HEK293 (cell line): ENCODE results near the gene PAX7.

Source experiments
- CTCF ChIA-PET: fragments of 350-600 bp; formaldehyde crosslinking; extraction: SDS; loops from one replicate; lab custom pipeline; 2021; ENCODE audit warnings: antibody characterized with exemption; lab: Yijun Ruan, JAX
- POLR2A ChIA-PET: fragments of 300-600 bp; formaldehyde crosslinking; extraction: SDS; loops from one replicate; lab custom pipeline; 2020; ENCODE audit warnings: antibody characterized with exemption, inconsistent platforms; lab: Yijun Ruan, JAX
- H3K27ac ChIP-seq: fragments of 200-500 bp; sonication (Bioruptor generic); 2 replicates; pipeline ENCODE4 v1.5.1; 2014; ENCODE audit warnings: low read depth, low read length, control low read depth, inconsistent platforms; ENCODE audit errors: extremely low read depth
- H3K36me3 ChIP-seq, 2 experiments: fragments of 200-500 bp in 1 of 2; sonication (Bioruptor generic) in 1 of 2; 1 replicate in 1 of 2; 2 replicates in 1 of 2; pipeline ENCODE4 v1.5.1; 2014 to 2017; ENCODE audit warnings: inconsistent platforms in 2 of 2, low read length in 2 of 2; ENCODE audit not compliant: control insufficient read depth in 2 of 2, insufficient read depth in 1 of 2
- H3K4me1 ChIP-seq: fragments of 200-500 bp; sonication (Bioruptor generic); 2 replicates; pipeline ENCODE4 v1.5.1; 2014; ENCODE audit warnings: mild to moderate bottlenecking, low read length, inconsistent platforms; ENCODE audit not compliant: control insufficient read depth, insufficient read depth
- H3K4me3 ChIP-seq: 2 replicates; pipeline ENCODE4 v1.5.1; 2011; ENCODE audit warnings: low read depth, mild to moderate bottlenecking, control low read depth, low read length, moderate library complexity
- H3K9me3 ChIP-seq: fragments of 200-500 bp; sonication (Bioruptor generic); 2 replicates; pipeline ENCODE4 v1.5.1; 2014; ENCODE audit warnings: low read depth, low read length, inconsistent platforms; ENCODE audit not compliant: control insufficient read depth, insufficient read depth
- KLF7 ChIP-seq: fragments of 450-650 bp; formaldehyde crosslinking; IDR thresholded peaks from 2 replicates; pipeline ENCODE4 v1.5.1; 2016; ENCODE audit warnings: missing biosample characterization, missing genetic modification characterization, borderline replicate concordance
- SP7 ChIP-seq: fragments of 450-650 bp; formaldehyde crosslinking; IDR thresholded peaks from 2 replicates; pipeline ENCODE4 v1.5.1; 2016; ENCODE audit warnings: missing biosample characterization, missing genetic modification characterization
- WT1 ChIP-seq: fragments of 450-650 bp; formaldehyde crosslinking; IDR thresholded peaks from 2 replicates; pipeline ENCODE4 v1.5.1; 2016; ENCODE audit warnings: missing biosample characterization, missing genetic modification characterization
- ZBTB7A ChIP-seq: fragments of 450-650 bp; formaldehyde crosslinking; IDR thresholded peaks from 2 replicates; pipeline ENCODE4 v1.5.1; 2016; ENCODE audit warnings: low read depth, missing biosample characterization, missing genetic modification characterization
- ZBTB8A ChIP-seq: fragments of 450-650 bp; formaldehyde crosslinking; IDR thresholded peaks from 2 replicates; pipeline ENCODE4 v1.5.1; 2016; ENCODE audit warnings: missing biosample characterization, missing genetic modification characterization
- ZFP69B ChIP-seq: fragments of 450-650 bp; formaldehyde crosslinking; IDR thresholded peaks from 2 replicates; pipeline ENCODE4 v1.5.1; 2016; ENCODE audit warnings: missing biosample characterization, missing genetic modification characterization
- ZNF146 ChIP-seq: fragments of 450-650 bp; formaldehyde crosslinking; IDR thresholded peaks from 2 replicates; pipeline ENCODE4 v1.5.1; 2016; ENCODE audit warnings: missing biosample characterization, missing genetic modification characterization
- ZNF2 ChIP-seq: fragments of 450-650 bp; formaldehyde crosslinking; IDR thresholded peaks from 2 replicates; pipeline ENCODE4 v1.5.1; 2016; ENCODE audit warnings: missing biosample characterization, missing genetic modification characterization
- ZNF214 ChIP-seq: fragments of 450-650 bp; formaldehyde crosslinking; IDR thresholded peaks from 2 replicates; pipeline ENCODE4 v1.5.1; 2017; ENCODE audit warnings: missing biosample characterization, mild to moderate bottlenecking, missing genetic modification characterization, borderline replicate concordance
- ZNF239 ChIP-seq: fragments of 450-650 bp; formaldehyde crosslinking; IDR thresholded peaks from 2 replicates; pipeline ENCODE4 v1.5.1; 2016; ENCODE audit warnings: missing biosample characterization, missing genetic modification characterization
- ZNF274 ChIP-seq, 2 experiments: fragments of 200-500 bp in 1 of 2; fragments of 450-650 bp in 1 of 2; sonication (Bioruptor generic) in 1 of 2; formaldehyde crosslinking in 1 of 2; IDR thresholded peaks; 2 replicates each; pipeline versions ENCODE4 v1.5.1 to v1.6.1; 2014 to 2016; ENCODE audit warnings: borderline replicate concordance in 1 of 2, inconsistent platforms in 1 of 2, low read length in 1 of 2, missing biosample characterization in 1 of 2, missing genetic modification characterization in 1 of 2
- ZNF311 ChIP-seq: fragments of 450-650 bp; formaldehyde crosslinking; IDR thresholded peaks from 2 replicates; pipeline ENCODE4 v1.5.1; 2017; ENCODE audit warnings: missing biosample characterization, missing genetic modification characterization, borderline replicate concordance
- ZNF350 ChIP-seq: fragments of 450-650 bp; formaldehyde crosslinking; IDR thresholded peaks from 2 replicates; pipeline ENCODE4 v1.5.0; 2017; ENCODE audit warnings: missing biosample characterization, mild to moderate bottlenecking, missing genetic modification characterization
- ZNF391 ChIP-seq: fragments of 450-650 bp; formaldehyde crosslinking; IDR thresholded peaks from 2 replicates; pipeline ENCODE4 v1.5.1; 2016; ENCODE audit warnings: low read depth, missing biosample characterization, missing genetic modification characterization, borderline replicate concordance
- ZNF394 ChIP-seq: fragments of 450-650 bp; formaldehyde crosslinking; IDR thresholded peaks from 2 replicates; pipeline ENCODE4 v1.5.1; 2016; ENCODE audit warnings: missing biosample characterization, missing genetic modification characterization, mild to moderate bottlenecking, moderate library complexity, borderline replicate concordance
- ZNF404 ChIP-seq: fragments of 450-650 bp; formaldehyde crosslinking; IDR thresholded peaks from 2 replicates; pipeline ENCODE4 v1.5.1; 2017; ENCODE audit warnings: missing biosample characterization, missing genetic modification characterization
- ZNF473 ChIP-seq: fragments of 450-650 bp; formaldehyde crosslinking; IDR thresholded peaks from 2 replicates; pipeline ENCODE4 v1.5.1; 2017; ENCODE audit warnings: missing biosample characterization, missing genetic modification characterization
- ZNF555 ChIP-seq: fragments of 450-650 bp; formaldehyde crosslinking; conservative IDR thresholded peaks from 2 replicates; pipeline ENCODE4 v1.5.1; 2017; ENCODE audit warnings: missing biosample characterization, mild to moderate bottlenecking, missing genetic modification characterization, inconsistent platforms
- ZNF558 ChIP-seq: fragments of 450-650 bp; formaldehyde crosslinking; IDR thresholded peaks from 2 replicates; pipeline ENCODE4 v1.5.1; 2016; ENCODE audit warnings: missing biosample characterization, missing genetic modification characterization
- ZNF560 ChIP-seq: fragments of 450-650 bp; formaldehyde crosslinking; IDR thresholded peaks from 2 replicates; pipeline ENCODE4 v1.5.1; 2017; ENCODE audit warnings: missing biosample characterization, missing genetic modification characterization, borderline replicate concordance
- ZNF596 ChIP-seq: fragments of 450-650 bp; IDR thresholded peaks from 2 replicates; pipeline ENCODE4 v1.5.0; 2018; ENCODE audit warnings: missing biosample characterization, mild to moderate bottlenecking, missing genetic modification characterization, moderate library complexity
- ZNF610 ChIP-seq: fragments of 450-650 bp; formaldehyde crosslinking; IDR thresholded peaks from 2 replicates; pipeline ENCODE4 v1.5.1; 2016; ENCODE audit warnings: missing biosample characterization, missing genetic modification characterization, borderline replicate concordance
- ZNF621 ChIP-seq: fragments of 450-650 bp; formaldehyde crosslinking; IDR thresholded peaks from 2 replicates; pipeline ENCODE4 v1.5.1; 2017; ENCODE audit warnings: missing biosample characterization, missing genetic modification characterization
- ZNF785 ChIP-seq: fragments of 450-650 bp; formaldehyde crosslinking; IDR thresholded peaks from 2 replicates; pipeline ENCODE4 v1.5.1; 2016; ENCODE audit warnings: missing biosample characterization, missing genetic modification characterization
- ZNF792 ChIP-seq: fragments of 450-650 bp; formaldehyde crosslinking; IDR thresholded peaks from 2 replicates; pipeline ENCODE4 v1.5.1; 2016; ENCODE audit warnings: missing biosample characterization, missing genetic modification characterization
- TF ChIP-seq, protein P1 (sequence below): IDR thresholded peaks from 2 replicates; pipeline ENCODE4 v1.6.1; 2011; ENCODE audit warnings: mild to moderate bottlenecking, low read depth, low read length, borderline replicate concordance

PAX7 gene

DNA sequence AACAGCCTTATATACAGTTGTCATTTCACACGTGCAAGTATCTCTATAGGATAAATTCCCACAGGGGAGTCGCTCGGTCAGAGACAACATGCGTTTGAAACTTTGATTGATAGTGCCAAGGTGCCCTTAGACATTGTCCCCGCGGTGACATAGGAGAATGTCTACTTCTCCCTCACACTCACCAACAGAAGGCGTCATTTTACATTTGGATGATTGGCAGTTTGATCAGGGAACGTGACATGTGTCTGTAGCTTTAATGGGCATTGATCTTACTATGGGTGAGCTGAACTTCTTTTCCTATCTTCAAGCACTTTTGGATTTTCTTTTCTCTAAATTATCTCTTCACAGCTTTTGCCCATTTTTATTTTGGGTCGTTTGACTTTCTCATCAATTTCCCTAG lies 42.6 kb upstream of the PAX7 start:
- no peaks in the 10 kb centered on the region for H3K9me3 ChIP-seq
- no peaks in the 10 kb centered on the region for H3K36me3 ChIP-seq
- TF ChIP-seq SP7 (tag by site-specific recombination) (no peak), ZNF473 (tag by site-specific recombination) (no peak), ZNF785 (tag by site-specific recombination) (no peak), ZNF146 (tag by site-specific recombination) (no peak), ZNF558 (no peak), KLF7 (no peak), WT1 (tag by site-specific recombination) (no peak), ZNF350 (no peak), ZNF311 (no peak), ZNF560 (tag by site-specific recombination) (no peak), ZNF239 (tag by site-specific recombination) (no peak), ZNF274 (IDR thresholded peaks at IDR 0.05; ENCODE audit: low read length) (no peak), ZNF274 (tag by site-specific recombination; IDR thresholded peaks at IDR 0.05; ENCODE audit: borderline replicate concordance) (no peak), ZFP69B (tag by site-specific recombination) (no peak), ZNF555 (no peak), ZNF792 (tag by site-specific recombination) (no peak), ZNF214 (no peak), ZBTB7A (no peak), ZNF394 (no peak)
- TF ChIP-seq, protein P1, sequence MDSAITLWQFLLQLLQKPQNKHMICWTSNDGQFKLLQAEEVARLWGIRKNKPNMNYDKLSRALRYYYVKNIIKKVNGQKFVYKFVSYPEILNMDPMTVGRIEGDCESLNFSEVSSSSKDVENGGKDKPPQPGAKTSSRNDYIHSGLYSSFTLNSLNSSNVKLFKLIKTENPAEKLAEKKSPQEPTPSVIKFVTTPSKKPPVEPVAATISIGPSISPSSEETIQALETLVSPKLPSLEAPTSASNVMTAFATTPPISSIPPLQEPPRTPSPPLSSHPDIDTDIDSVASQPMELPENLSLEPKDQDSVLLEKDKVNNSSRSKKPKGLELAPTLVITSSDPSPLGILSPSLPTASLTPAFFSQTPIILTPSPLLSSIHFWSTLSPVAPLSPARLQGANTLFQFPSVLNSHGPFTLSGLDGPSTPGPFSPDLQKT = no peak
- TF ChIP-seq, all 188 proteins: peak for 0
- no peak overlapping the region for H3K4me3 ChIP-seq
- CTCF ChIA-PET = interaction anchor here (0.6 to 3.6 kb wide), 5 partner anchors 9 to 1215 kb away, joined by 3 to 23 read pairs (median 4); no protein-coding TSS in a partner anchor
- H3K4me1 ChIP-seq = no peaks in the 10 kb centered on the region
- POLR2A ChIA-PET = no interaction called here
- no peak overlapping the region for H3K27ac ChIP-seq

DNA sequence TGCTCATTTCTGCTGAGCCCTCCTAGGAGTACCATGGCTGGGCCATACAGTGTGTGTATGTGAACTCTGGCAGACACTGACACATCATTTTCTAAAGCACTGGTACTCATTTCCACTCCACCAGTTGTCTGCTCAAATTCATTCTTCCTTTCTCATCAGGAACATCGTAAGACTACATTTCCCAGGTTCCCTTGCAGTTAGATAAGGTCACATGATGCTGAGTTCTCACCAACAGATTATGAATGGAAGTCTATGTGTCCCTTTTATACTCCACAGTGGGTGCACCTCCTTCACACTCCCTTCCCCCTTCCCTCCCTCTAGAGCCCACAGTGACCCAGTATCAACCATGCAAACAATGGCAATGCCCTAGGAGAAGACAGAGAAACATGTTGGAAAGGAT lies 38.3 kb upstream of the PAX7 start:
- H3K4me1 ChIP-seq = no peaks in the 10 kb centered on the region
- POLR2A ChIA-PET = no interaction called here
- TF ChIP-seq ZNF394 = no peak
- TF ChIP-seq ZNF785 (tag by site-specific recombination) = no peak
- no peak for TF ChIP-seq ZNF596 (tag by site-specific recombination)
- no peak for TF ChIP-seq ZNF404 (tag by site-specific recombination)
- no peak for TF ChIP-seq ZNF621 (tag by site-specific recombination)
- no peak for TF ChIP-seq ZNF2
- TF ChIP-seq ZNF610 = no peak
- TF ChIP-seq ZBTB8A = no peak
- TF ChIP-seq, protein P1 = no peak
- no peak for TF ChIP-seq ZNF391 (tag by site-specific recombination)
- no peak overlapping the region for H3K4me3 ChIP-seq
- no peak overlapping the region for H3K27ac ChIP-seq
- CTCF ChIA-PET = interaction anchor here (1.7 to 2.4 kb wide), 2 partner anchors 10 to 11 kb away, joined by 3 to 12 read pairs; no protein-coding TSS in a partner anchor
- H3K9me3 ChIP-seq = no peaks in the 10 kb centered on the region
- no peaks in the 10 kb centered on the region for H3K36me3 ChIP-seq
